Heart left ventricle (tissue), 13 donors: ENCODE data around the gene DPP8.

Experiments used
- POLR2A ChIP-seq, 2 donors: fragments of 450-650 bp; IDR thresholded peaks; one replicate each; pipeline ENCODE4 v1.6.1; 2017; ENCODE audit warnings: antibody characterized with exemption in 2 of 2, mild to moderate bottlenecking in 2 of 2, moderate library complexity in 2 of 2
- TF ChIP-seq, protein P1 (sequence below), 12 donors: fragments of 200-600 bp; sonication (generic) in 4 of 12; IDR thresholded peaks; one replicate each; pipeline versions ENCODE4 v1.5.0 to v1.8.0; 2018 to 2022; ENCODE audit warnings: antibody characterized with exemption in 12 of 12, mild to moderate bottlenecking in 5 of 12
- donor health status: ischemic (EF 13 %, LVEDD 7.1; RV severe dilation, severe dysfunction).
- donor health status: DM: no; HTN: yes; CAD: no.
- donor health status: DM: no; HTN: no; CAD: no.
- donor health status: ischemic (EF 25% LVEDD 6.9; RV normal size, moderate dysfunction).
- donor health status: ischemic (EF 25% LVEDD 5.7; RV mildly dilated, moderate dysfunction).
- donor health status: ischemic (EF 35%, LVEDD 5.7; RV mildly dilated, moderate dysfunction).
- donor health status: nonischemic (EF 11% LVEDD 7.7; RV severe dilation, severe dysfunction).
- donor health status: DM: yes; HTN: yes; CAD: no.
- donor health status: PGD.
- donor health status: ischemic (EF 29% LVEDD 5.4; RV normal size, mild dysfunction).
- donor health status: nonischemic (EF 23%, LVEDD 6.1; RV moderate dilation, normal function).

DNA sequence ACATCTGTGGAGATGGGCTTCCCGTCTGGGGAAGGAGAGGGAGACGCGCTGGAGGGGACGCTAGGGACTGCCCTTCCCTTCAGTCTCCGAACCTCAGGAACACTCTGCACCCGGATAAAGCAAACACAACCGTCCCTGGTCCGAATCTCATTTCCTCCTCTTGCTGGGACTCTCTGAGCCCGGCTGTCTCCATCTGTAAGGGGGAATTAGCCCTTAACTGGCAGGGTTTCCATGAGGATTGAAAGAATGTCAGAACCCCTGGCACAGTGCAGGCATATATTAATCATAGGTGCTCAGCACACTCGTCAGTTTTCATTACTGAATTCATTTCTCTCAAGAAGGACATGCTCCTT lies 120.5 kb downstream of the DPP8 start:
- TF ChIP-seq, protein P1, sequence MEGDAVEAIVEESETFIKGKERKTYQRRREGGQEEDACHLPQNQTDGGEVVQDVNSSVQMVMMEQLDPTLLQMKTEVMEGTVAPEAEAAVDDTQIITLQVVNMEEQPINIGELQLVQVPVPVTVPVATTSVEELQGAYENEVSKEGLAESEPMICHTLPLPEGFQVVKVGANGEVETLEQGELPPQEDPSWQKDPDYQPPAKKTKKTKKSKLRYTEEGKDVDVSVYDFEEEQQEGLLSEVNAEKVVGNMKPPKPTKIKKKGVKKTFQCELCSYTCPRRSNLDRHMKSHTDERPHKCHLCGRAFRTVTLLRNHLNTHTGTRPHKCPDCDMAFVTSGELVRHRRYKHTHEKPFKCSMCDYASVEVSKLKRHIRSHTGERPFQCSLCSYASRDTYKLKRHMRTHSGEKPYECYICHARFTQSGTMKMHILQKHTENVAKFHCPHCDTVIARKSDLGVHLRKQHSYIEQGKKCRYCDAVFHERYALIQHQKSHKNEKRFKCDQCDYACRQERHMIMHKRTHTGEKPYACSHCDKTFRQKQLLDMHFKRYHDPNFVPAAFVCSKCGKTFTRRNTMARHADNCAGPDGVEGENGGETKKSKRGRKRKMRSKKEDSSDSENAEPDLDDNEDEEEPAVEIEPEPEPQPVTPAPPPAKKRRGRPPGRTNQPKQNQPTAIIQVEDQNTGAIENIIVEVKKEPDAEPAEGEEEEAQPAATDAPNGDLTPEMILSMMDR (IDR thresholded peaks at IDR 0.05) = no peak
- no peak for TF ChIP-seq POLR2A (IDR thresholded peaks at IDR 0.05)
